ENCODE results near the gene PCP4.

- TF ChIP-seq CTCF (IDR thresholded peaks at IDR 0.05 in 4 of 5, conservative IDR thresholded peaks at IDR 0.05 in 1 of 5): no peak
- TF ChIP-seq POLR2A (IDR thresholded peaks at IDR 0.05): no peak
Observed at GRCh38 chr21:39952265-39952664, 85.0 kb downstream of the PCP4 start.

Data from gastrocnemius medialis (tissue), 4 donors.